ENCODE results near the gene ABCA12.

The ABCA12 gene

GRCh38 chr2:215119847-215120246 is 18.6 kb downstream of the ABCA12 start:
- no peaks in the 10 kb centered on the region for H3K4me1 ChIP-seq (ENCODE audit: insufficient read depth, low read length, poor library complexity, severe bottlenecking)
- no peak overlapping the region for H3K4me3 ChIP-seq (ENCODE audit: low read length, poor library complexity, severe bottlenecking)
- H3K9me3 ChIP-seq (ENCODE audit: insufficient read depth, low read depth, low read length): 0 out of 2 replicates have a peak, but pooled peaks cover 5% of the 10 kb centered on the region
- no peak overlapping the region for H3K4me2 ChIP-seq (ENCODE audit: low read depth, low read length, poor library complexity, severe bottlenecking)
- no peaks in the 10 kb centered on the region for H3K27me3 ChIP-seq (ENCODE audit: insufficient read depth, low read length, poor library complexity, severe bottlenecking)
- TF ChIP-seq CTCF (conservative IDR thresholded peaks at IDR 0.05; ENCODE audit: low read length) (no peak), EZH2phosphoT487 (IDR thresholded peaks at IDR 0.05; ENCODE audit: borderline replicate concordance) (no peak)
- H4K20me1 ChIP-seq (ENCODE audit: insufficient read depth, low read length, poor library complexity, severe bottlenecking): no peaks in the 10 kb centered on the region
- no peak overlapping the region for H2AFZ ChIP-seq (ENCODE audit: low read length)
- no peaks in the 10 kb centered on the region for H3K79me2 ChIP-seq (ENCODE audit: insufficient read depth, low read length)
- H3K9ac ChIP-seq (ENCODE audit: low read depth, low read length, poor library complexity, severe bottlenecking): no peak overlapping the region
- no peaks in the 10 kb centered on the region for H3K36me3 ChIP-seq (ENCODE audit: insufficient read depth, low read length)
- H3K9me2 ChIP-seq (replicated peaks; ENCODE audit: low read depth, low read length): no peaks in the 10 kb centered on the region
- no peaks in the 10 kb centered on the region for H3F3A ChIP-seq (ENCODE audit: low read depth)

DNA sequence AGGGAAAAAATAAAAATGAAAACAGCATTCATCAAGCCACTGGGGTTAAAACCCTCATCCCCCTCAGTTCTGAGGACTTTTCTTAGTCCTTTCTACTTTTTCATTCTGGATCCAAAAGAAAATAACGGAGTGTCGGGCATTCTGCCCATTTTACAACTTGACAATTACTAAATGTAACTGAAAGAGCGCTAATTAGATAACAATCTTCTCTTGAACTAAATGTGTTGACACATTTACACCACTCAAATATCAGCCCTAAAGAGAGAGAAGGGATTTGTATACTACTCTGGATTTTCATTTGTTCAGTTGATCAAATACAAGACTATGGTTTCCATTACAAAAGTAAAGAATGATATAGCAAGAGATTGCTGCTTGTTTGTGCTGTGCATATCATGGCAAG is 27.5 kb downstream of the ABCA12 start:
- Histone ChIP-seq H3F3A (ENCODE audit: low read depth) (no peaks in the 10 kb centered on the region), H3K36me3 (ENCODE audit: insufficient read depth, low read length) (no peaks in the 10 kb centered on the region), H3K4me2 (ENCODE audit: low read depth, low read length, poor library complexity, severe bottlenecking) (no peak overlapping the region), H4K20me1 (ENCODE audit: insufficient read depth, low read length, poor library complexity, severe bottlenecking) (no peaks in the 10 kb centered on the region), H3K79me2 (ENCODE audit: insufficient read depth, low read length) (no peaks in the 10 kb centered on the region), H3K9ac (ENCODE audit: low read depth, low read length, poor library complexity, severe bottlenecking) (no peak overlapping the region), H3K4me1 (ENCODE audit: insufficient read depth, low read length, poor library complexity, severe bottlenecking) (no peaks in the 10 kb centered on the region), H2AFZ (ENCODE audit: low read length) (no peak overlapping the region), H3K9me3 (ENCODE audit: insufficient read depth, low read depth, low read length) (no peaks in the 10 kb centered on the region), H3K27me3 (ENCODE audit: insufficient read depth, low read length, poor library complexity, severe bottlenecking) (no peaks in the 10 kb centered on the region), H3K9me2 (replicated peaks; ENCODE audit: low read depth, low read length) (no peaks in the 10 kb centered on the region), H3K4me3 (ENCODE audit: low read length, poor library complexity, severe bottlenecking) (no peak overlapping the region)
- TF ChIP-seq EZH2phosphoT487 (IDR thresholded peaks at IDR 0.05; ENCODE audit: borderline replicate concordance) (no peak), CTCF (conservative IDR thresholded peaks at IDR 0.05; ENCODE audit: low read length) (no peak)

GRCh38 chr2:215107216-215108056 is 31.0 kb downstream of the ABCA12 start:
- Histone ChIP-seq H3K4me1 (ENCODE audit: insufficient read depth, low read length, poor library complexity, severe bottlenecking) (no peaks in the 10 kb centered on the region), H3K9ac (ENCODE audit: low read depth, low read length, poor library complexity, severe bottlenecking) (no peak overlapping the region), H2AFZ (ENCODE audit: low read length) (no peak overlapping the region), H3F3A (ENCODE audit: low read depth) (no peaks in the 10 kb centered on the region), H3K9me2 (replicated peaks; ENCODE audit: low read depth, low read length) (no peaks in the 10 kb centered on the region), H4K20me1 (ENCODE audit: insufficient read depth, low read length, poor library complexity, severe bottlenecking) (no peaks in the 10 kb centered on the region), H3K27me3 (ENCODE audit: insufficient read depth, low read length, poor library complexity, severe bottlenecking) (no peaks in the 10 kb centered on the region), H3K9me3 (ENCODE audit: insufficient read depth, low read depth, low read length) (no peaks in the 10 kb centered on the region), H3K4me2 (ENCODE audit: low read depth, low read length, poor library complexity, severe bottlenecking) (no peak overlapping the region), H3K79me2 (ENCODE audit: insufficient read depth, low read length) (no peaks in the 10 kb centered on the region), H3K4me3 (ENCODE audit: low read length, poor library complexity, severe bottlenecking) (no peak overlapping the region), H3K36me3 (ENCODE audit: insufficient read depth, low read length) (no peaks in the 10 kb centered on the region)
- no peak for TF ChIP-seq CTCF (conservative IDR thresholded peaks at IDR 0.05; ENCODE audit: low read length)
- no peak for TF ChIP-seq EZH2phosphoT487 (IDR thresholded peaks at IDR 0.05; ENCODE audit: borderline replicate concordance)
